Measurements from ENCODE around the gene SERPINA6.

Gene SERPINA6

GRCh38 chr14:94364037-94364436, 40.9 kb upstream of the SERPINA6 start:
- Histone ChIP-seq H3K36me3 (ENCODE audit: control insufficient read depth, insufficient read depth, low read length) (no peaks in the 10 kb centered on the region), H3K4me3 (replicated peaks; ENCODE audit: low read depth, low read length) (no peak overlapping the region), H3K27me3 (replicated peaks; ENCODE audit: control insufficient read depth, insufficient read depth, low read length) (no peaks in the 10 kb centered on the region)
- TF ChIP-seq, protein P1, sequence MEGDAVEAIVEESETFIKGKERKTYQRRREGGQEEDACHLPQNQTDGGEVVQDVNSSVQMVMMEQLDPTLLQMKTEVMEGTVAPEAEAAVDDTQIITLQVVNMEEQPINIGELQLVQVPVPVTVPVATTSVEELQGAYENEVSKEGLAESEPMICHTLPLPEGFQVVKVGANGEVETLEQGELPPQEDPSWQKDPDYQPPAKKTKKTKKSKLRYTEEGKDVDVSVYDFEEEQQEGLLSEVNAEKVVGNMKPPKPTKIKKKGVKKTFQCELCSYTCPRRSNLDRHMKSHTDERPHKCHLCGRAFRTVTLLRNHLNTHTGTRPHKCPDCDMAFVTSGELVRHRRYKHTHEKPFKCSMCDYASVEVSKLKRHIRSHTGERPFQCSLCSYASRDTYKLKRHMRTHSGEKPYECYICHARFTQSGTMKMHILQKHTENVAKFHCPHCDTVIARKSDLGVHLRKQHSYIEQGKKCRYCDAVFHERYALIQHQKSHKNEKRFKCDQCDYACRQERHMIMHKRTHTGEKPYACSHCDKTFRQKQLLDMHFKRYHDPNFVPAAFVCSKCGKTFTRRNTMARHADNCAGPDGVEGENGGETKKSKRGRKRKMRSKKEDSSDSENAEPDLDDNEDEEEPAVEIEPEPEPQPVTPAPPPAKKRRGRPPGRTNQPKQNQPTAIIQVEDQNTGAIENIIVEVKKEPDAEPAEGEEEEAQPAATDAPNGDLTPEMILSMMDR (IDR thresholded peaks at IDR 0.05; ENCODE audit: insufficient read depth, low read length, poor library complexity, severe bottlenecking) = no peak
- no peak for DNase-seq (ENCODE audit: extremely low read depth, insufficient read length)

- H3K27me3 ChIP-seq (replicated peaks; ENCODE audit: control insufficient read depth, insufficient read depth, low read length) = no peaks in the 10 kb centered on the region
- no peak overlapping the region for H3K4me3 ChIP-seq (replicated peaks; ENCODE audit: low read depth, low read length)
- DNase-seq (ENCODE audit: extremely low read depth, insufficient read length) = no peak
- H3K36me3 ChIP-seq (ENCODE audit: control insufficient read depth, insufficient read depth, low read length) = no peaks in the 10 kb centered on the region
- TF ChIP-seq, protein P1 (IDR thresholded peaks at IDR 0.05; ENCODE audit: insufficient read depth, low read length, poor library complexity, severe bottlenecking) = no peak
Observed at GRCh38 chr14:94363151-94363624, 40.1 kb upstream of the SERPINA6 start.

DNA sequence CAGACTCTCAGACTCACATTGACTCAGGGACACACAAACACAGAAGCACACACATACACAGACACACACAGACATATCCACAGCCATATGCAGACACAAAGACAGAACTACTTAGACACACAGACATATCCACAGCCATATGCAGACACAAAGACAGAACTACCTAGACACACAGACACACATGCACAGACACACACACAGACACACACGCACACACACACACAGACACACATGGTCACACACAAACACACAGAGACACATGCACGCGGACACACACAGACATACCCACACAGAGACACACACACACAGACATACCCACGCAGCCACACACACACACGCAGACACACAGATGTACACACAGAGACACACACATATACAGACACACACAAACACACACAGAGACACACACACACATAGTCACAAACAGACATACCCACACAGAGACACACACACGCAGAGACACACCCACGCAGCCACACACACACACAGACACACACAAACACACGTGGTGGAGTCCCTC, 39.5 kb upstream of the SERPINA6 start:
- no peak for DNase-seq (ENCODE audit: extremely low read depth, insufficient read length)
- H3K27me3 ChIP-seq (replicated peaks; ENCODE audit: control insufficient read depth, insufficient read depth, low read length) = no peaks in the 10 kb centered on the region
- no peaks in the 10 kb centered on the region for H3K36me3 ChIP-seq (ENCODE audit: control insufficient read depth, insufficient read depth, low read length)
- H3K4me3 ChIP-seq (replicated peaks; ENCODE audit: low read depth, low read length) = no peak overlapping the region
- TF ChIP-seq, protein P1 (IDR thresholded peaks at IDR 0.05; ENCODE audit: insufficient read depth, low read length, poor library complexity, severe bottlenecking) = no peak

DNA sequence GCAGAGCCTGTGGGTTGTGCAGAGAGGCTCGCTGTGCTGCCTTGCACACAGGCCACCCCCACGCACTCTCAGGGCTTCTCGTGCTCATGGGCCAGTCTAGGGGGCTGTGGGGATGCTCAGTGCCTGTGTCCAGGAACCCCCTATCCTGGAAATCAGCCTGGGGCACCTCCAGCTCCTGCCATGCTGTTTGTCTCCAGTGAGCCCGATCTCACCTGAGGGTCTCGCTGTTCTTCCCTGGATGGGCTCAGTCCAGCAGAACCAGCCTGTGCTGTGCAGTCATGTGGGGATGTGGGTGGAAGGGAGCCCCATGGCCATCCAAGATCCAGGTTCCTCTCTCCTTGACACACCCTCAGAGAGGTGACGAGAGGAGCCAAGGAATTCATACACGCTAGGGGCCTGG, 38.5 kb upstream of the SERPINA6 start:
- H3K27me3 ChIP-seq (replicated peaks; ENCODE audit: control insufficient read depth, insufficient read depth, low read length) = no peaks in the 10 kb centered on the region
- no peak for DNase-seq (ENCODE audit: extremely low read depth, insufficient read length)
- TF ChIP-seq, protein P1 (IDR thresholded peaks at IDR 0.05; ENCODE audit: insufficient read depth, low read length, poor library complexity, severe bottlenecking) = no peak
- no peaks in the 10 kb centered on the region for H3K36me3 ChIP-seq (ENCODE audit: control insufficient read depth, insufficient read depth, low read length)
- no peak overlapping the region for H3K4me3 ChIP-seq (replicated peaks; ENCODE audit: low read depth, low read length)

- Histone ChIP-seq H3K36me3 (ENCODE audit: control insufficient read depth, insufficient read depth, low read length) (no peaks in the 10 kb centered on the region), H3K4me3 (replicated peaks; ENCODE audit: low read depth, low read length) (no peak overlapping the region), H3K27me3 (replicated peaks; ENCODE audit: control insufficient read depth, insufficient read depth, low read length) (no peaks in the 10 kb centered on the region)
- TF ChIP-seq, protein P1 (IDR thresholded peaks at IDR 0.05; ENCODE audit: insufficient read depth, low read length, poor library complexity, severe bottlenecking) = no peak
- DNase-seq (ENCODE audit: extremely low read depth, insufficient read length) = no peak
Observed at GRCh38 chr14:94360945-94361565, 37.9 kb upstream of the SERPINA6 start.
